HFF-Myc (cell line): ENCODE results near the gene VASH1.

ENCODE experiments used
- DNase-seq: peaks from one replicate; pipeline ENCODE4 v3.0.0-alpha.2; 2011; ENCODE audit warnings: low read depth; ENCODE audit errors: extremely low read depth
- H3K4me3 ChIP-seq: replicated peaks from 2 replicates; pipeline ENCODE4 v1.5.1; 2011; ENCODE audit warnings: low read depth, mild to moderate bottlenecking, control low read depth, low read length
- TF ChIP-seq, protein P1 (sequence below): IDR thresholded peaks from 2 replicates; pipeline ENCODE4 v1.5.1; 2012; ENCODE audit warnings: mild to moderate bottlenecking, low read depth, low read length, control low read depth; ENCODE audit errors: missing control alignments

Gene VASH1

DNA sequence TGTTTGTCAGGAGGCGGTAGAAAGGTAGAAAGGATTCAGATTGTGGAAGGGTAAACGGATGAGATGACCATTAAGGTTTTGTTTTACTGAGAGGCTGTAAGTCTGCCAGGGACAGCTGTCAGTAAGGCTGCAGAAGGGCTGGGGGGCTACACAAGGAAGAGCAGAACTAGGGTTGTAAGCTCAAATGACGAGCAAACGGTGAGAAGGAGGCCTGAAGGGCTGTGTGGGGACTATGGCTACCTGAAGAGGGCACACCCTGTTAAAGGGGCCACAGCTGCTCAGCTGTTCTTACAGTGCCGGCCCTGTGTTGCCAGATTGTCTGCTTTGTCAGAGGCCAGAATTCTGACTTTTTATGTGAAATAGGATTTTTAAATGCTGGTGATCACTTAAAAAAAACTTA, 19.1 kb downstream of the VASH1 start:
- no peak overlapping the region for H3K4me3 ChIP-seq
- DNase-seq, result no peak
- TF ChIP-seq, protein P1, sequence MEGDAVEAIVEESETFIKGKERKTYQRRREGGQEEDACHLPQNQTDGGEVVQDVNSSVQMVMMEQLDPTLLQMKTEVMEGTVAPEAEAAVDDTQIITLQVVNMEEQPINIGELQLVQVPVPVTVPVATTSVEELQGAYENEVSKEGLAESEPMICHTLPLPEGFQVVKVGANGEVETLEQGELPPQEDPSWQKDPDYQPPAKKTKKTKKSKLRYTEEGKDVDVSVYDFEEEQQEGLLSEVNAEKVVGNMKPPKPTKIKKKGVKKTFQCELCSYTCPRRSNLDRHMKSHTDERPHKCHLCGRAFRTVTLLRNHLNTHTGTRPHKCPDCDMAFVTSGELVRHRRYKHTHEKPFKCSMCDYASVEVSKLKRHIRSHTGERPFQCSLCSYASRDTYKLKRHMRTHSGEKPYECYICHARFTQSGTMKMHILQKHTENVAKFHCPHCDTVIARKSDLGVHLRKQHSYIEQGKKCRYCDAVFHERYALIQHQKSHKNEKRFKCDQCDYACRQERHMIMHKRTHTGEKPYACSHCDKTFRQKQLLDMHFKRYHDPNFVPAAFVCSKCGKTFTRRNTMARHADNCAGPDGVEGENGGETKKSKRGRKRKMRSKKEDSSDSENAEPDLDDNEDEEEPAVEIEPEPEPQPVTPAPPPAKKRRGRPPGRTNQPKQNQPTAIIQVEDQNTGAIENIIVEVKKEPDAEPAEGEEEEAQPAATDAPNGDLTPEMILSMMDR, result no peak

- H3K4me3 ChIP-seq, result no peak overlapping the region
- no peak for DNase-seq
- TF ChIP-seq, protein P1, result no peak
Measured at GRCh38 chr14:76780875-76781647, 19.8 kb downstream of the VASH1 start.

GRCh38 chr14:76781648-76782051, 20.4 kb downstream of the VASH1 start:
- no peak for DNase-seq

GRCh38 chr14:76782115-76782884, 21.0 kb downstream of the VASH1 start:
- no peak overlapping the region for H3K4me3 ChIP-seq
- TF ChIP-seq, protein P1, result no peak
- no peak for DNase-seq

More at GRCh38 chr14:76781648-76782051, 20.4 kb downstream of the VASH1 start:
- TF ChIP-seq, protein P1, result no peak
- no peak overlapping the region for H3K4me3 ChIP-seq

- DNase-seq, result no peak
- H3K4me3 ChIP-seq, result no peak overlapping the region
- TF ChIP-seq, protein P1, result no peak
Measured at GRCh38 chr14:76782885-76783566, 21.8 kb downstream of the VASH1 start.

DNA sequence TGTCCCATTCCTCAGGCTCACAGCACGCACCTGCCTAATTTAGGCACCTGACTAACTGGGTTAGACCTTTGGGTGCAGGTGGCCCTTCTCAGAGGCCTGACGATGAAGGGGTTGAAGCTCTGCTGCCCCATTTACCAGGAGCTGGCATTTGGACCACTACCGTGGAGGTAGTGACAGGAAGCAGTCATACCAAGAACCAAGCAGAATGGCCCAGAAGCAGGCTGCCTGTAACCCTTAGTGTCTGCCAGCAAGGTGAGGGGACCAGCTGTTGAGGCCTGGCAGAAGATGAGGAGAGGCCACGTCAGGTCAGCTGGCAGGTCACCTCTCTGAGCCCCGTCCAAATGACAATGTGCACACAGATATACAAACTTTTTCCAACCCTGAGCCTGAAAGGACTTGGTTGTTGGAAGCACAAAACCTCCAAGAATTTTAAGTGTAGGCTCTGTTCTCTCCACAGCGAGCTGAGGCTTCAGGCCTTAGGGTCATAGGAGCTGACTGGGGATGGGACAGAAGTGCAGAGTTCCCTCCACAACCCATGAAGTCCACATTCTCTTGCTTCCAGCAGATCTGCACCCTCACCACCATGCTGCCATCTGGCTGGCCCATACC, 23.1 kb downstream of the VASH1 start:
- TF ChIP-seq, protein P1, result no peak
- H3K4me3 ChIP-seq, result no peak overlapping the region
- no peak for DNase-seq
